Panc1 (cell line): Measurements from ENCODE around the gene HS3ST2. TPM values are rescaled to one million over a fixed set of nuclear protein-coding genes. Genes with fewer than 3 reads are reported as not detected.

Source experiments
- ATAC-seq: fragments of 200-7000 bp; cut with Tn5 transposase; 2 replicates; pipeline ENCODE4 v1.9.1; 2020; ENCODE audit warnings: mild to moderate bottlenecking, moderate library complexity
- BruUV-seq: library from RNA; stranded (reverse); fragments of 400-500 nt; replicated peaks from 2 replicates; lab custom pipeline; 2021; lab: Mats Ljungman, UMichigan
- CTCF ChIA-PET: fragments of 300-600 bp; sonication (Branson Sonifier 250); formaldehyde crosslinking; loops from one replicate; lab custom pipeline; 2022; ENCODE audit warnings: antibody characterized with exemption; lab: Charles Lee
- POLR2A ChIA-PET: fragments of 300-600 bp; sonication (Branson Sonifier 250); formaldehyde crosslinking; loops from one replicate; lab custom pipeline; 2022; ENCODE audit warnings: antibody characterized with exemption; lab: Charles Lee
- DNase-seq: peaks from one replicate; pipeline ENCODE4 v3.0.0-alpha.2; 2010; ENCODE audit warnings: low read depth, low spot score
- H3K27ac ChIP-seq: 2 replicates; pipeline ENCODE4 v1.5.1; 2011; ENCODE audit warnings: mild to moderate bottlenecking, low read length, inconsistent platforms
- H3K27me3 ChIP-seq: fragments of 200-500 bp; sonication (Bioruptor generic); 2 replicates; pipeline ENCODE4 v1.6.0; 2014; ENCODE audit warnings: low read length, inconsistent platforms; ENCODE audit not compliant: control insufficient read depth, insufficient read depth
- H3K36me3 ChIP-seq: fragments of 200-500 bp; sonication (Bioruptor generic); 2 replicates; pipeline ENCODE4 v1.5.1; 2014; ENCODE audit warnings: inconsistent platforms, mild to moderate bottlenecking, low read length, moderate library complexity; ENCODE audit not compliant: control insufficient read depth, insufficient read depth
- H3K4me1 ChIP-seq: 2 replicates; pipeline ENCODE4 v1.5.1; 2011; ENCODE audit warnings: inconsistent platforms, mild to moderate bottlenecking, low read length, moderate library complexity; ENCODE audit not compliant: control insufficient read depth, insufficient read depth
- H3K4me3 ChIP-seq, 2 experiments: 2 replicates each; pipeline ENCODE4 v1.5.1; 2011 to 2012; ENCODE audit warnings: low read depth in 2 of 2, low read length in 2 of 2, mild to moderate bottlenecking in 2 of 2, inconsistent platforms in 1 of 2, moderate library complexity in 1 of 2
- H3K9me3 ChIP-seq: fragments of 200-500 bp; sonication (Bioruptor generic); 2 replicates; pipeline ENCODE4 v1.5.1; 2014; ENCODE audit warnings: low read depth, mild to moderate bottlenecking, inconsistent platforms, low read length, moderate library complexity; ENCODE audit not compliant: control insufficient read depth, insufficient read depth
- CTCF ChIP-seq: fragments of 450-650 bp; IDR thresholded peaks from 2 replicates; pipeline ENCODE4 v1.5.1; 2017; ENCODE audit warnings: mild to moderate bottlenecking
- POLR2AphosphoS5 ChIP-seq: IDR thresholded peaks from 2 replicates; pipeline ENCODE4 v1.6.1; 2012; ENCODE audit warnings: mild to moderate bottlenecking, low read depth, low read length, moderate library complexity
- SIN3A ChIP-seq: IDR thresholded peaks from 2 replicates; pipeline ENCODE4 v1.6.1; 2012; ENCODE audit warnings: low read depth, mild to moderate bottlenecking, low read length, moderate library complexity, borderline replicate concordance; ENCODE audit not compliant: insufficient read depth
- TCF7L2 ChIP-seq: IDR thresholded peaks from 2 replicates; pipeline ENCODE4 v1.6.1; 2011; ENCODE audit warnings: mild to moderate bottlenecking, low read depth, low read length, inconsistent platforms
- in situ Hi-C: cut with HindIII; loops from 2 replicates; pipeline ENCODE4 v1.10.0; 2016; ENCODE audit warnings: low sequenced_read_pairs, low pct_unique_long_range_greater_than_20kb
- intact Hi-C: fragments of 100-400 bp; cut with micrococcal nuclease; formaldehyde crosslinking; loops from one replicate; pipeline ENCODE4 v1.10.0; 2022; ENCODE audit not compliant: unreplicated experiment
- total RNA-seq: library from RNA; stranded (reverse); gene quantifications from one replicate; pipeline ENCODE4 v1.2.1, GENCODE V29; 2021; ENCODE audit not compliant: unreplicated experiment
- TF ChIP-seq, protein P1 (sequence below), 2 experiments: IDR thresholded peaks; 2 replicates each; pipeline ENCODE4 v1.6.1; 2011 to 2012; ENCODE audit warnings: low read depth in 2 of 2, control low read depth in 1 of 2, low read length in 1 of 2, mild to moderate bottlenecking in 1 of 2, moderate library complexity in 1 of 2; ENCODE audit not compliant: insufficient read depth in 1 of 2

Gene HS3ST2
- total RNA-seq, 1 experiment from 2014 or later, result not detected

GRCh38 chr16:22864375-22864774, 50.4 kb downstream of the HS3ST2 start:
- DNase-seq, result no peak
- no peak for ATAC-seq
- H3K27ac ChIP-seq, result no peak overlapping the region
- in situ Hi-C loops, result no loop called here
- CTCF ChIA-PET, result no interaction called here
- peaks cover 4% of the 10 kb centered on the region; the same call in 1 of the 2 replicates for H3K27me3 ChIP-seq
- H3K36me3 ChIP-seq, result no peaks in the 10 kb centered on the region
- POLR2A ChIA-PET, result no interaction called here
- BruUV-seq, result no TSS peak
- no peaks in the 10 kb centered on the region for H3K9me3 ChIP-seq
- no peaks in the 10 kb centered on the region for H3K4me1 ChIP-seq
- H3K4me3 ChIP-seq, result no peak overlapping the region
- intact Hi-C loops, result no loop called here
- TF ChIP-seq POLR2AphosphoS5 (no peak), CTCF (no peak), TCF7L2 (no peak), SIN3A (no peak)
- TF ChIP-seq, protein P1, sequence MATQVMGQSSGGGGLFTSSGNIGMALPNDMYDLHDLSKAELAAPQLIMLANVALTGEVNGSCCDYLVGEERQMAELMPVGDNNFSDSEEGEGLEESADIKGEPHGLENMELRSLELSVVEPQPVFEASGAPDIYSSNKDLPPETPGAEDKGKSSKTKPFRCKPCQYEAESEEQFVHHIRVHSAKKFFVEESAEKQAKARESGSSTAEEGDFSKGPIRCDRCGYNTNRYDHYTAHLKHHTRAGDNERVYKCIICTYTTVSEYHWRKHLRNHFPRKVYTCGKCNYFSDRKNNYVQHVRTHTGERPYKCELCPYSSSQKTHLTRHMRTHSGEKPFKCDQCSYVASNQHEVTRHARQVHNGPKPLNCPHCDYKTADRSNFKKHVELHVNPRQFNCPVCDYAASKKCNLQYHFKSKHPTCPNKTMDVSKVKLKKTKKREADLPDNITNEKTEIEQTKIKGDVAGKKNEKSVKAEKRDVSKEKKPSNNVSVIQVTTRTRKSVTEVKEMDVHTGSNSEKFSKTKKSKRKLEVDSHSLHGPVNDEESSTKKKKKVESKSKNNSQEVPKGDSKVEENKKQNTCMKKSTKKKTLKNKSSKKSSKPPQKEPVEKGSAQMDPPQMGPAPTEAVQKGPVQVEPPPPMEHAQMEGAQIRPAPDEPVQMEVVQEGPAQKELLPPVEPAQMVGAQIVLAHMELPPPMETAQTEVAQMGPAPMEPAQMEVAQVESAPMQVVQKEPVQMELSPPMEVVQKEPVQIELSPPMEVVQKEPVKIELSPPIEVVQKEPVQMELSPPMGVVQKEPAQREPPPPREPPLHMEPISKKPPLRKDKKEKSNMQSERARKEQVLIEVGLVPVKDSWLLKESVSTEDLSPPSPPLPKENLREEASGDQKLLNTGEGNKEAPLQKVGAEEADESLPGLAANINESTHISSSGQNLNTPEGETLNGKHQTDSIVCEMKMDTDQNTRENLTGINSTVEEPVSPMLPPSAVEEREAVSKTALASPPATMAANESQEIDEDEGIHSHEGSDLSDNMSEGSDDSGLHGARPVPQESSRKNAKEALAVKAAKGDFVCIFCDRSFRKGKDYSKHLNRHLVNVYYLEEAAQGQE (IDR thresholded peaks at IDR 0.05; ENCODE audit: insufficient read depth in 1 of 2, low read depth in 2 of 2, low read length in 1 of 2), result no peak

- Histone ChIP-seq H3K4me3 (no peak overlapping the region), H3K9me3 (no peaks in the 10 kb centered on the region), H3K36me3 (no peaks in the 10 kb centered on the region), H3K27ac (no peak overlapping the region), H3K27me3 (peaks cover 11% of the 10 kb centered on the region), H3K4me1 (no peaks in the 10 kb centered on the region)
- no peak for DNase-seq
- CTCF ChIA-PET, result no interaction called here
- intact Hi-C loops, result no loop called here
- ATAC-seq, result no peak
- no TSS peak for BruUV-seq
- no peak for TF ChIP-seq SIN3A
- TF ChIP-seq TCF7L2, result no peak
- TF ChIP-seq CTCF, result no peak
- TF ChIP-seq POLR2AphosphoS5, result no peak
- TF ChIP-seq, protein P1 (IDR thresholded peaks at IDR 0.05; ENCODE audit: insufficient read depth in 1 of 2, low read depth in 2 of 2, low read length in 1 of 2), result no peak
- POLR2A ChIA-PET, result no interaction called here
- in situ Hi-C loops, result no loop called here
Measured at GRCh38 chr16:22868593-22869224, 54.7 kb downstream of the HS3ST2 start.
